HPDE6-E6E7 (cell line): ENCODE data around the gene PSMD14.

Source experiments
- DNase-seq: peaks from one replicate; pipeline ENCODE4 v3.0.0; 2011; ENCODE audit warnings: missing footprints; ENCODE audit errors: extremely low spot score

The PSMD14 gene

DNA sequence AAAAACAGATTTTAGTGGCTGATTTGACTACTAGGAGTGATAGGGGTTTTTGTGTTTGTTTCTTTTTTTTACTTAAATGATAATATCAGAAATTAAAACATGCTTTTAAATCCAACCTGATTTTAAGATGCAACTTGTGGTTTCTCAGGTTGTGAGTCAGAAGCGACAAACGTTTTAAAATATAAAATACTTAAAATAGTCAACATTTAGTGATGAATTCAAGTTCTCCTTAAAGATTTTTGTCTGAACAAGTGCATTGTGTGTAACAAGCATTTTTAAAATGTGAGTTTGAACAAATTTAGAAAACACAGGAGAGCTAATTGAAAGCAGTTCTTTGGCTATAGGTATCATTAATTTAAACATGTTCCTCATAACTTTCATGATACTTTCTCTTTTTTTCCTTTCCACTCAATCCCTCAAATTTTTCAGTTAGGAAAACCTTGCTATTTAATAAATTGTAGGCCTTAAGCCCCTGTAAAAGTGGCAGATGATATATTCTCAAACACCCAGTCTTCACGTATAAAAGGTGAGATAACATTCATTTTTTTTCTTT lies 111.5 kb downstream of the PSMD14 start:
- DNase-seq: no peak

DNA sequence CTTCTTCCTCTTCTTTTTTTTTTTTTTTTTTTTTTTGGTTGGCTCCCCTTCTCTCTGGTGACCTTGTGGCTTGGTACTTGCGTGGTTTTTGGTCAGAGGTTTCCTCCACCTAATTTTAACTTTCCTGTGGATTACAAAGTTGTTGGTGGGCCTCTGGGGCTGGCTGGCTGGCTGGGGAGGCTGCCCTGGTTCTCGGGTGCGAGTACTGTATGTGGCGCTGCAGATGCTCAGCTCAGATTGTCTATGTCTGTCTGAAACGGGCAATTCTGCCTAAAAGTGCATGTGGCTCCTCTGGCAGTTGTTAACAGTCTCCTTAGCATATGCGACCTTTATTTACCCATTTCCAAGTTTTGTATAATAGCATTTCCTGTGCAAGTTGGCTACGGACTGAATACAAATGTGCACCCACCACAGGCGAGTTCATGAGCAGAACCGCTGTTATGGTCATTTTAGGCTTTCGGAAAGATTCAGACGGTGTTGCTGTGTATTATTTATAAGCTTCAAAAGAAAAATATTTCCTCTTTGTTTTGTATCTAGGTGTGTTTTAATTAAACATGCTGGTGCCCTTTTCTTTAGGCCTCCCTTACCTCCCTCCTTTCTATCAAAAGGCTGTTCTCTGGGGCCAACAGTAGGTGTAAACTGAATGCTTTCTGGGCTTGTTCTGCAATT lies 112.3 kb downstream of the PSMD14 start:
- DNase-seq: no peak

DNA sequence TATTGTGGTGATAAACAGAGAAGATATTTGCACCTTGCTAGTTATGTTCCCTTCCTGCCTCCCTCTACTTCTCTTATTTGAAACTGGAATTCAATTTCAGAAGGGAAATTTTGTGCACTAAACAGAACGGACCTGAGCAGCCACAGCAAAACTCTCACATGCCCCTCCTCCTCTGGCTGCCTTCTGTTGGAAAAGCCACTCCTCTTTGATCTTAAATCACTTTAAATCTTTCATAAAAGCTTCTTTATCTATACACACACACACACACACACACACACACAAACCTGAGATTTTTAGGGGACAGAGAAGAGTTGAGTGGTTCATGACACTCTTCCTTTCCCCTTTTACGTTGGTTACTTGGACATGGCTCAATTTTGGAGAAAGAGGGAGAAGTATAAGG lies 113.5 kb downstream of the PSMD14 start:
- no peak for DNase-seq

DNA sequence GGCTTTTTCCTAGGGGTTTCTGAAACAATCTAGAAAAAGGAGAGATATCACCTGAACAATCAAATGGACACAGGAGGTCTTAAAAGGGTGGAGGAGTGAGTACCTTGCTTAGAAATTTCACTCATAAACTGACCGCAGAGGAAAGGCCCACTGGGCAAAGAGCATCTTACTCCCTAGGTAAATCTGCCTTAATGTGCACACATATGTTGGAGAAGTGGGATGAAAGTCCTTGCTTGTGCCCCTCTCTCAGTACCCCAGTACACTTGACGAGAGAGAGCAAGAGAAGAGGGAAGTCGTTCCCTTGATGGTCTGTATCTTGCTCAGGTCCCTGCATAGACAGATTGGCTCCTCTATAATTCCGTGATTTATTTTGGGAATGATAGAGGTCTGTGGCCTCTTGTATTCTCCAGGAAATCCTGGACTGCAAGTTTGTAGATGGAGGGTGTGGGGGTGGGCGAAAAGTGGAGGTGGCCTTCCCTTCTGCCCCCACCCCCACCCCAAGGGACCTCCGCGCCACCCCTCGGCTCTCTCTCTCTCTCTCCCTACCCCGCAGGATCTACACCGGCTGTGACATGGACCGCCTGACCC lies 114.7 kb downstream of the PSMD14 start:
- DNase-seq: no peak

DNA sequence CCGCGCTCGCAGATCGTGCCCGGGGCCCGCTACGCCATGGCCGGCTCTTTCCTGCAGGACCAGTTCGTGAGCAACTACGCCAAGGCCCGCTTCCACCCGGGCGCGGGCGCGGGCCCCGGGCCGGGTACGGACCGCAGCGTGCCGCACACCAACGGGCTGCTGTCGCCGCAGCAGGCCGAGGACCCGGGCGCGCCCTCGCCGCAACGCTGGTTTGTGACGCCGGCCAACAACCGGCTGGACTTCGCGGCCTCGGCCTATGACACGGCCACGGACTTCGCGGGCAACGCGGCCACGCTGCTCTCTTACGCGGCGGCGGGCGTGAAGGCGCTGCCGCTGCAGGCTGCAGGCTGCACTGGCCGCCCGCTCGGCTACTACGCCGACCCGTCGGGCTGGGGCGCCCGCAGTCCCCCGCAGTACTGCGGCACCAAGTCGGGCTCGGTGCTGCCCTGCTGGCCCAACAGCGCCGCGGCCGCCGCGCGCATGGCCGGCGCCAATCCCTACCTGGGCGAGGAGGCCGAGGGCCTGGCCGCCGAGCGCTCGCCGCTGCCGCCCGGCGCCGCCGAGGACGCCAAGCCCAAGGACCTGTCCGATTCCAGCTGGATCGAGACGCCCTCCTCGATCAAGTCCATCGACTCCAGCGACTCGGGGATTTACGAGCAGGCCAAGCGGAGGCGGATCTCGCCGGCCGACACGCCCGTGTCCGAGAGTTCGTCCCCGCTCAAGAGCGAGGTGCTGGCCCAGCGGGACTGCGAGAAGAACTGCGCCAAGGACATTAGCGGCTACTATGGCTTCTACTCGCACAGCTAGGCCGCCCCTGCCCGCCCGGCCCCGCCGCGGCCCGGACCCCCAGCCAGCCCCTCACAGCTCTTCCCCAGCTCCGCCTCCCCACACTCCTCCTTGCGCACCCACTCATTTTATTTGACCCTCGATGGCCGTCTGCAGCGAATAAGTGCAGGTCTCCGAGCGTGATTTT lies 115.5 kb downstream of the PSMD14 start:
- no peak for DNase-seq

DNA sequence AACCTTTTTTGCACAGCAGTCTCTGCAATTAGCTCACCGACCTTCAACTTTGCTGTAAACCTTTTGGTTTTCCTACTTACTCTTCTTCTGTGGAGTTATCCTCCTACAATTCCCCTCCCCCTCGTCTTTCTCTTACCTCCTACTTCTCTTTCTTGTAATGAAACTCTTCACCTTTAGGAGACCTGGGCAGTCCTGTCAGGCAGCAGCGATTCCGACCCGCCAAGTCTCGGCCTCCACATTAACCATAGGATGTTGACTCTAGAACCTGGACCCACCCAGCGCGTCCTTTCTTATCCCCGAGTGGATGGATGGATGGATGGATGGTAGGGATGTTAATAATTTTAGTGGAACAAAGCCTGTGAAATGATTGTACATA lies 116.2 kb downstream of the PSMD14 start:
- DNase-seq: no peak

DNA sequence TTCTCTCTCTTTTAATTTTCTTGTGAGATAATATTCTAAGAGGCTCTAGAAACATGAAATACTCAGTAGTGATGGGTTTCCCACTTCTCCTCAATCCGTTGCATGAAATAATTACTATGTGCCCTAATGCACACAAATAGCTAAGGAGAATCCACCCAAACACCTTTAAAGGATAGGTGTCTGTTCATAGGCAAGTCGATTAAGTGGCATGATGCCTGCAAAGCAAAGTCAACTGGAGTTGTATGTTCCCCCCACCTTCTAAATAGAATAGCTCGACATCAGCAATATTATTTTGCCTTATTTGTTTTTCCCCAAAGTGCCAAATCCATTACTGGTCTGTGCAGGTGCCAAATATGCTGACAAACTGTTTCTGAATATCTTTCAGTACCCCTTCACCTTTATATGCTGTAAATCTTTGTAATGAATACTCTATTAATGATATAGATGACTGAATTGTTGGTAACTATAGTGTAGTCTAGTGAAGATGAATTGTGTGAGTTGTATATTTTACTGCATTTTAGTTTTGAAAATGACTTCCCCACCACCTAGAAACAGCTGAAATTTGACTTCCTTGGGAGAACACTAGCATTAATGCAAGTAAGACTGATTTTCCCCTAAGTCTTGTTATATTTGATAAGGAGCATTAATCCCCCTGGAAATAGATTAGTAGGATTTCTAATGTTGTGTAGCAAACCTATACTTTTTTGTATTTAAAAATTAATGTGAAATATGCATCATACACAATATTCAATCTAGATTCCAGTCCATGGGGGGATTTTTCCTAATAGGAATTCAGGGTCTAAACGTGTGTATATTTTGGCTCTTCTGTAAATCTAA lies 116.9 kb downstream of the PSMD14 start:
- no peak for DNase-seq

DNA sequence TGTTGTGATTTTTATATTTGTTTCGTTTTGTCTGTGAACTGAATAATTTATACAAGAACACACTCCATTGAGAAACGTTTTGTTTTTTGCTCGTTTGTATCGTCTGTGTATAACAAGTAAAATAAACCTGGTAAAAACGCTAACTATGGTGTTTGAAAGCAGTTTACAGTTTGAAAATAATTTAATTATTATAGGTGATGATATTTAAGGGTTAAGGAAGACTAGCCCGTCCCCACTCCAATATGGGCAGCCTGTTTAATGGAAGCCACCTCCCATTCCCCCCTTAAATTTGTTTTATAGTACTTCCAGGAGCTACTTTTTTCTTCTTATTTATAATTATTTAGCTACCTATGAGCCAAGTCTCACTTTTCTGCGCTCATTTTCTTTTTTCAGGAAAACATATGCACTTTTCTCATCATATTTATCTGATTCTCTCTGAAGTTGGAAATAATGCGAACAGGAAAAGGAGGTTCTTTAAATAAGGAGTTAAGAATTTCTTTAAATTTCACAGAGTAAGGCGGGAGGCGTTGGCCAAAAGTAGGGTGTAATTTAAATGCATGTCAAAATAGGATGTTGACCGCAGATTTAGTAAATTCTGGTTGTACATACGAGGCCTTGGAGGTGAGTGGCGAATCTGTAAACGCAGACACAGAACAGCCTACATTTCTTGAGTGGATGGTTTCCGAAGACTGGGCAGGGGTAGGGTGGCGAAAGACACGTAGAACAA lies 117.7 kb downstream of the PSMD14 start:
- no peak for DNase-seq

DNA sequence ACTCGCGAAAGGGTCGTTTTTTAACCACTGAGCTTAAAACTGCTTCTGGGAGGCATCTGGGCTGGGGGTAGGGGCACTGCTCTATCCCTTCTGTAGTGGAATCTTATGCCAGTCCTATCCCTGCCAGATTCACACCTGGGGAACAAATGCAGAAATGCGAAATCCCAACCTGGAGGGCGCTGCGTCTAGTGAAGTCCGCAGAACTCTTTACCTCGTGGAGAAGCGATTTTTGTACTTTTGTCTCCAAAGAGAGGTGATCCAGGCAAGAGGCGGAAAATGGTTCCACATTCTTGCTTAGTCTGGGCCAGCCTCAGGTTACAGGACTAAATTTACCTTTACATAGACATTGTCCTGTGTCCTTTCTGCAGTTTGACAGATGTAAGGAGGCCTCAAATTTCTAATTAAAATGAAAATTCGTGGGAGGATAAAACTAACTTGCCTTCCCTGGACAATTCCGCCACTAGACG lies 118.3 kb downstream of the PSMD14 start:
- DNase-seq: no peak

DNA sequence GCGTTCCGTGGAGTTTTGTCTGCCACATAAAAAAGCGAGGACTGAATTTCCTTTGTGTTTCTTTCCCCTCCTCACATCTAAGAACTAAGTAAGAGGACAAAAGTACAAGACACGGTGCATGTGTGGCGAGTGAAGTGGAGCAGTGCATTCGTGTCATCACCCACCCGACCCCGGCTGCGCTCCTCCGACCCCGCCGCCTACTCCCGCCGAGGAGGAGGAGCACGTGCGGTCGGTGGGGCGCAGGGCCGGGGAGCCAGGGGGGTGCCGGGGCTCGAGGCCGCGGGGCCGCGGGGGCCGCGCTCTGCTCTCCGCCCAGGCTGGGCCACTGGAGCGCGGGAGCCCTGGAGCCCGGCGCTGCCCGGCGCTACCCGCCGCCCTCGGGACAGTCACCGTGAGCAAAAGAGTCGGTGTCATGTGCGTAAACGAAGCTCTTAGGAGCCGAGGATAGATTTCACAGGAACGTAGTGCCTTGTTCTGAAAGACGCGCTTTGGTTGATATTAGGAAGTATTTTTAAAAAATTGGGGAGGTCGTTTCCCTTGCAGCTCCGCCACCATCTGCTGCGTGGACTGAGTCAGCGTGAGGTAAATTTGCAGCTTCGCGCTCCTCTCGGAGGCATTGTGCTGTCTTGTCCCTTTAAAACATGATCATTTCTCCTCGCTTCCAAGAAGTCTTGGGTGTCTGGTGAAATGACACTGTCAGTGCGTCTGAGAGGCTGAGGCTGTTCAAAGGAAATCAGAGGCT lies 118.9 kb downstream of the PSMD14 start:
- DNase-seq: no peak

DNA sequence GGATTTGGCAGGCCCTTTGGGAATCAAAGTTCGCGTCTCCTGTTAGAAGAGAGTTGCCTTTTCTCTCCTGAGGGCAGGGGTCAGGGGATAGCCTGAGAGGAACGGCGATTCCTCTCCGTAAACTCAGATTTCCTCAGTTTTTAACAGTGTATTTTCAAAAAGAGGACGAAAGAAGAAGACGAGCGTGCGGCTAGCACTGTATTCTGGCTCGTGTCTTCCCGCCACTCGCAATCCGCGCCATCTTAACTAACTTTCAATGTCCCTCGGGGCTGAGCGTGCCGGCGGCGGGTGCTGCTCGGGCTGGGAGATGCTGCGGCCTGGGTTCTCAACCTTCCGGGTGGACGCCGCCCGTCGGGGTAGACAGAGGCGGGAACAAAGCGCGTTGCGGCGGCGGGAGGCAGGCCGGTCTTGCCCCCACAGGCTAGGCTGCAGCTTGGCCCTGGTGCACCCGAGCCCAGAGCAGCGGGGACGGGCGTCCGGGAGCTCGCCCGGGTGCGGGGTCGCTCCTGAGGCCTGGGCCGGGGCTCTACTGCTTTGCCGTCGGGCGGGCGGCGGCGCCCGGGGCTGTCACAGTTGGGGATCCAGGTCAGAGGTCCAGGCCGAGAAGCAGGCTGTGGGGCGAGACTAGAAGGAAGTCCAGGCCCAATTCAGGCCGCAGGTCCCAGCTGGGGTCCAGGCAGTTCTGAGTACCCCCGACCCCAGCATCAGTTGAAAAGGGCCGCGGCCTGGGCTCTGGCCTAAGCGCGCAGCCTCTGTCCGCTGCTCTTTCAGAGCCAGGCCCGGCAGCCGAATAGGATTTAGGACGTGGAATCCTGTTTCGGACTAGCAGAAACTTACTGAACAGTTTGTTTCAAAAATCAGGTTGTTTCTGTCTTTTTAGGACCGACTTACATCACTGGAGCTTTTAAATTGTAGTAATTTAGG lies 119.7 kb downstream of the PSMD14 start:
- DNase-seq: no peak

DNA sequence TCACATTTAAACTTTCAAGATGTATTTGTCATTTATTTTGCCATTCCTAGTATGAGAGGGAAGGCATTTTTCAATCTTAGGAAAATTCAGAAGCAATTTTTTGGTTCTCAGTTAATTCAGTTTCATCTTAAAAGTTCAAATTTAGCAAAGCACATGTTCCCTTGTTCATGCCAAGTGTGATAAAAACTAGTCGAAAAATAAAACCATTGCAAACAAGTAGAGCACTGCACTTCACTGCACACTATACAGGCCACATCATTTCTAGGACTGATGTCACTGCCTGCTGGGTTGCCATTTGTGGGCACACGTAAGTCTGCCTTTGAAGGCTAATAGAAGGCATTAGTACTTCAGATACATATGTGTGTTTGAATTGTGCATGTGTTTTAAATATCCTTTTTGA lies 122.2 kb downstream of the PSMD14 start:
- DNase-seq: no peak

DNA sequence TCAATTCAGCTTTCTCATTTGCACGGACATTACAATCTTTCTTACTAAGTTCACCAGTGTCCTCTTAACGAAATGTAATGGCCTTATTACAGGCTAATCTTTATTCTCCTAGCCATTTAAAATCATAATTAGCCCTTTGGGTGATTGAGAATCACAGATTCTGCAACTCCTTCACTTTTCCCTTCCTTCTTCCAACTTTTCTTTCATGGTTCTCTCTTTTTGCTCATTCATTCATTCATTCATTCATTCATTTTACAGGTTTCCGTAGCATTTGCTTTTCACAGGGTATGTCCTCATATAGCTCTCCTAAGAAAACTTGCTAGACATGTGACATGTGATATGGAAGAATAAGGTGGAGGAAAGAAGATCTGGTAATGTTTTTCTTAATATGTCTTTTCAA lies 123.9 kb downstream of the PSMD14 start:
- no peak for DNase-seq

DNA sequence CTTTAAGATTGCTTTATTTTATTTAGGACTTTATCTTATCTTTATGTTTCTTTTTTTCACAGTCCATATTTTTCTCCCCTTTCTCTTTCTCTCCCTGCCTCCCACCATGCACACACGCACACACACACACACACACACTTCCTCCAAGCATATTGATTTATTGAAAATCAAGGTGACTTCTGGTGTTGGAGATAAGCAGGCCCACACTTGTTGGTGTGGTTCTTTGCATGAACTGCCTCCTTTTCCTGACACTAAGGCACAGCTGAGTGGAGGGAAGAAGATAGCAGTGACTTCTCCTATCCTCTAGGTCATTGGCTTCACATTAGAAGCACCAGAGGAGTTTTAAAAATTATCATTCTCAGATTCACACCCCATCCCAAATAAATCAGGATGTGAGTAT lies 125.9 kb downstream of the PSMD14 start:
- no peak for DNase-seq

DNA sequence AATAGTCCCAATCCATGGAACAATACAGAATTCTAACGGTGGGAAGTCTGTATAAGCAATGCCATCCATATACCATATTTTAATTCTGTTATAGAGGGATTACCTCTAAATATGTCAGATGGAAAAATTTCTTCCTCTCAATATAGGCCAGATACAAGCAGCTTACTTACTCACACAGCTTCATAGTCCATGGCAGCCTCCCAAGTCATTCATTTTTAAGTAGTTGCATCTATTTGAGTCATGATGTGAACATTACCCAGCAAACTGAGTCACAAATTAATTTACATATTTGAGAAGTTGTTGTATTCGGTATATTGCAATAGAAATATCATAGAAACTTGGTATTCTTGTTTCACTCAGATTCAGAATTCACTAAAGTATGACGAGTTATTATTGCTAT lies 128.2 kb downstream of the PSMD14 start:
- DNase-seq: no peak

DNA sequence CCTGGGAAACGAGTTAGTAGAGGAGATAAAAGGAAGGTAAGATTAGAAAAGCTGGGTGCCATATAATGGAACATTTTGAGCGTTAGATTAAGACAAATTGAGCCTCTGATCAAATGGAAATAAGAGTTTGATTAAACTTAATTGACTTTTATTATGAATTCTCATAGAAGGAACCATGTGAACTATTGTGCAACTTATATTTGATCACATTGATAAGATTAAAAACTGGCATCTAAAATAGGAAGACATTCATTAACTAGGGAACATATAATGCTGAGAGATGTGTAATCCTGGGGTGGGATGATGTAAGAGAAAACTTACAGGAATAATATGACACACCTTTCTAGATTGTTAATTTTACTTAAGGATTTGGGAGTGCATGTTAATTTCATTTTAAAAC lies 130.4 kb downstream of the PSMD14 start:
- DNase-seq: no peak

DNA sequence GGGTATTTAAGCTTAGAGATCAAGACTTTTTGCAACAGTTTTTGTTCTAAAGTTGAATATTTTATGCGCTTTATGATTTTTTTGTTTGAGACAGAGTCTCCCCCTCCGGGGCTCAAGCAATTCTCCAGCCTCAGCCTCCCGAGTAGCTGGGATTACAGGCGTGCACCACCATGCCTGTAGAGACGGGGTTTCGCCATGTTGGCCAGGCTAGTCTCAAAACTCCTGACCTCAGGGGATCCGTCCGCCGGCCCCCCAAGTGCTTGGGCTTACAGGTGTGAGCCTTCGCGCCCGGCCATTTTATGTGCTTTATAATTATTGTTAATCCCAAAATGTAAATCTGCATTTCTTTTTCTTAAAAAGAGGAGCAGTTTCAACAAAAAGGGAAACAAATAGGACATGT lies 136.9 kb downstream of the PSMD14 start:
- no peak for DNase-seq

DNA sequence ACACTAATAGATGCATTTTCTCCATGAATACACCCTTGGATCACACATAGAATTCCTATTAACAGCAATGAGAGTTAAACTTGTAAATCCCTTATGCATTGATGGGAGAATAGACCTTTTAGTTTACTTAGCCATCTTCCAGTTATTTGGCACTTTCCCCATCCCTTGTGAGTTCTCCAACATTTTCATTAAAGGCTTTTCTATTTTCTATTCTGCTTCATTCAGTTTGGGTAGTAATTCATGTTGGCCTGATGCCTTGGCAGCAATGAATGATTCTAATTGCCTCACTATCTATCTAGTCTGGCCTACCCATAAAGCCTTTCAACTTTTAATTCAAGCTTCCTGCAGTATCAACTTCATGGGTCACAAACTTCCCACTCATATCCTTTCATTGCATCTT lies 140.2 kb downstream of the PSMD14 start:
- no peak for DNase-seq
